GM12878 (cell line): ENCODE data around the gene CDH5. TPM values are rescaled to one million over a fixed set of nuclear protein-coding genes. Genes with fewer than 3 reads are reported as not detected.

Experiments
- CEBPB ChIP-seq, 2 experiments: fragments of 150-350 bp in 1 of 2; IDR thresholded peaks; 2 replicates each; pipeline ENCODE4 v1.6.1; 2012 to 2014; ENCODE audit warnings: low read depth in 2 of 2, low read length in 2 of 2, borderline replicate concordance in 1 of 2, inconsistent platforms in 1 of 2
- SMARCA5 ChIP-seq: fragments of 450-650 bp; IDR thresholded peaks from 2 replicates; pipeline ENCODE4 v1.6.1; 2017; ENCODE audit warnings: mild to moderate bottlenecking
- polyA plus RNA-seq, 11 experiments: library from polyadenylated mRNA; depleted of rRNA in 4 of 11; unstranded in 6 of 11; stranded (reverse) in 5 of 11; fragments of >200 nt; fragmentation: Nextera tagmentation in 4 of 11; fragmentation: Illumina TruSeq in 1 of 11; extraction: Ambion mirVana in 4 of 11; extraction: Trizol in 1 of 11; gene quantifications; 1 replicate in 1 of 11; 2 replicates in 10 of 11; pipeline versions ENCODE4 v1.2.1 to v1.2.3, GENCODE V29; 2011 to 2016; ENCODE audit warnings: inconsistent platforms in 2 of 11, missing spikeins in 2 of 11, low read depth in 1 of 11
- total RNA-seq, 4 experiments: library from RNA; depleted of rRNA in 3 of 4; stranded (reverse); fragments of >200 nt in 3 of 4; fragmentation: Illumina TruSeq in 1 of 4; extraction: Trizol in 1 of 4; gene quantifications; 2 replicates each; pipeline versions ENCODE4 v1.2.1 to v1.2.3, GENCODE V29; 2013 to 2021
- TF ChIP-seq, protein P1 (sequence below): IDR thresholded peaks from 2 replicates; pipeline ENCODE4 v1.6.1; 2012; ENCODE audit warnings: mild to moderate bottlenecking, low read depth, low read length
- TF ChIP-seq, protein P2 (sequence below): fragments of 450-650 bp; formaldehyde crosslinking; IDR thresholded peaks from 2 replicates; pipeline ENCODE4 v1.4.0; 2020; ENCODE audit warnings: mild to moderate bottlenecking, moderate library complexity

CDH5 gene
- total and polyA plus RNA-seq, 10 of the 15 experiments (the other 5 are each of a cell fraction or from before 2014, with no cell fraction given) = not detected

DNA sequence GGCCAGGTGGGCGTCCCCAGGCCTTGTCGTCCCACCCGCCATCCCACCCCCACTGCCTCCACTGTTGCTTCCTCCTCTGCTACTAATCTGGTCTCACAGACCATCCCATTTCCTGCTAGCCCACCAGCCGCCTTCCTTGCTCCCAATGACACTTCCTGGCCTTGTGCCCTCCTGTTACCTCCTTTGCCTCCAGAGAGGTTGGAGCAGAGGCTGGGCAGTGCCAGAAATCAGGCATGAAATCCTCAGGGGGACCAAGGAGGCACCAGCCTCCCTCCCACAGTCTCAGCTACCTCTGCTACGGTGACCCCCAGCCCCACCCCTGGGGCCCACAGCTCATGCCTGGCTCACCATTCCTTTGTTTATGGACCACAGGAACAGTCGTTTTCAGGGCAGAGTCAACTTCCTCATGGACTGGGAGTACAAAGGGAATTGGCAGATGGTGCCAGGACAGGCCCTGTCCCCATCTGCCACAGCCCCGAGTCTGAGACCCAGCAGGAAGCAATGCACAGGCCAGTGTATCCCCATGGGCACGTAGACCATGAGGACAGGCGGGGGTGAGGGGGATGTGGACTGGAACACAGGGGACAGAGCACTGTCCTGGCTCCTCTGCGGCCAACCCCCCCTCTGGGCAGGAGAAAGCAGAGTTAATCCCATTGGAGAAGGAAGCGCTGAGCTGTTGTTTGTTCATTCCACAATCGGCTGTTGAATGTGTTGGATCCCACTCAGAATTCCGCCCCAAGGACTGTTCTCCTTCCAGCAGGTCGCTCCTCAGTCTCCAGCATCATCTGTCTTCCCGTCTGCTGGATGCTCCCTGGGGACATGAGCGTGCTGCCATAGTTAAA lies 2.2 kb upstream of the CDH5 start (continued):
- TF ChIP-seq, protein P1, sequence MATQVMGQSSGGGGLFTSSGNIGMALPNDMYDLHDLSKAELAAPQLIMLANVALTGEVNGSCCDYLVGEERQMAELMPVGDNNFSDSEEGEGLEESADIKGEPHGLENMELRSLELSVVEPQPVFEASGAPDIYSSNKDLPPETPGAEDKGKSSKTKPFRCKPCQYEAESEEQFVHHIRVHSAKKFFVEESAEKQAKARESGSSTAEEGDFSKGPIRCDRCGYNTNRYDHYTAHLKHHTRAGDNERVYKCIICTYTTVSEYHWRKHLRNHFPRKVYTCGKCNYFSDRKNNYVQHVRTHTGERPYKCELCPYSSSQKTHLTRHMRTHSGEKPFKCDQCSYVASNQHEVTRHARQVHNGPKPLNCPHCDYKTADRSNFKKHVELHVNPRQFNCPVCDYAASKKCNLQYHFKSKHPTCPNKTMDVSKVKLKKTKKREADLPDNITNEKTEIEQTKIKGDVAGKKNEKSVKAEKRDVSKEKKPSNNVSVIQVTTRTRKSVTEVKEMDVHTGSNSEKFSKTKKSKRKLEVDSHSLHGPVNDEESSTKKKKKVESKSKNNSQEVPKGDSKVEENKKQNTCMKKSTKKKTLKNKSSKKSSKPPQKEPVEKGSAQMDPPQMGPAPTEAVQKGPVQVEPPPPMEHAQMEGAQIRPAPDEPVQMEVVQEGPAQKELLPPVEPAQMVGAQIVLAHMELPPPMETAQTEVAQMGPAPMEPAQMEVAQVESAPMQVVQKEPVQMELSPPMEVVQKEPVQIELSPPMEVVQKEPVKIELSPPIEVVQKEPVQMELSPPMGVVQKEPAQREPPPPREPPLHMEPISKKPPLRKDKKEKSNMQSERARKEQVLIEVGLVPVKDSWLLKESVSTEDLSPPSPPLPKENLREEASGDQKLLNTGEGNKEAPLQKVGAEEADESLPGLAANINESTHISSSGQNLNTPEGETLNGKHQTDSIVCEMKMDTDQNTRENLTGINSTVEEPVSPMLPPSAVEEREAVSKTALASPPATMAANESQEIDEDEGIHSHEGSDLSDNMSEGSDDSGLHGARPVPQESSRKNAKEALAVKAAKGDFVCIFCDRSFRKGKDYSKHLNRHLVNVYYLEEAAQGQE = no peak
- TF ChIP-seq SMARCA5 (no peak), CEBPB (IDR thresholded peaks at IDR 0.05; ENCODE audit: borderline replicate concordance in 1 of 2, low read depth in 2 of 2, low read length in 2 of 2) (no peak)
- TF ChIP-seq, protein P2, sequence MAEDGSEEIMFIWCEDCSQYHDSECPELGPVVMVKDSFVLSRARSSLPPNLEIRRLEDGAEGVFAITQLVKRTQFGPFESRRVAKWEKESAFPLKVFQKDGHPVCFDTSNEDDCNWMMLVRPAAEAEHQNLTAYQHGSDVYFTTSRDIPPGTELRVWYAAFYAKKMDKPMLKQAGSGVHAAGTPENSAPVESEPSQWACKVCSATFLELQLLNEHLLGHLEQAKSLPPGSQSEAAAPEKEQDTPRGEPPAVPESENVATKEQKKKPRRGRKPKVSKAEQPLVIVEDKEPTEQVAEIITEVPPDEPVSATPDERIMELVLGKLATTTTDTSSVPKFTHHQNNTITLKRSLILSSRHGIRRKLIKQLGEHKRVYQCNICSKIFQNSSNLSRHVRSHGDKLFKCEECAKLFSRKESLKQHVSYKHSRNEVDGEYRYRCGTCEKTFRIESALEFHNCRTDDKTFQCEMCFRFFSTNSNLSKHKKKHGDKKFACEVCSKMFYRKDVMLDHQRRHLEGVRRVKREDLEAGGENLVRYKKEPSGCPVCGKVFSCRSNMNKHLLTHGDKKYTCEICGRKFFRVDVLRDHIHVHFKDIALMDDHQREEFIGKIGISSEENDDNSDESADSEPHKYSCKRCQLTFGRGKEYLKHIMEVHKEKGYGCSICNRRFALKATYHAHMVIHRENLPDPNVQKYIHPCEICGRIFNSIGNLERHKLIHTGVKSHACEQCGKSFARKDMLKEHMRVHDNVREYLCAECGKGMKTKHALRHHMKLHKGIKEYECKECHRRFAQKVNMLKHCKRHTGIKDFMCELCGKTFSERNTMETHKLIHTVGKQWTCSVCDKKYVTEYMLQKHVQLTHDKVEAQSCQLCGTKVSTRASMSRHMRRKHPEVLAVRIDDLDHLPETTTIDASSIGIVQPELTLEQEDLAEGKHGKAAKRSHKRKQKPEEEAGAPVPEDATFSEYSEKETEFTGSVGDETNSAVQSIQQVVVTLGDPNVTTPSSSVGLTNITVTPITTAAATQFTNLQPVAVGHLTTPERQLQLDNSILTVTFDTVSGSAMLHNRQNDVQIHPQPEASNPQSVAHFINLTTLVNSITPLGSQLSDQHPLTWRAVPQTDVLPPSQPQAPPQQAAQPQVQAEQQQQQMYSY = no peak
